Ascending aorta (tissue), 2 donors: ENCODE data around the gene SIGLECL1. TPM values are rescaled to one million over a fixed set of nuclear protein-coding genes. Genes with fewer than 3 reads are reported as not detected.

Experiments used
- DNase-seq, 2 donors: peaks; one replicate each; pipeline ENCODE4 v3.0.0-alpha.2; 2019; ENCODE audit warnings: low spot score in 2 of 2
- H3K27ac ChIP-seq, 2 donors: fragments of 200-600 bp; sonication (generic); one replicate each; pipeline ENCODE4 v1.5.1; 2016 to 2017; ENCODE audit warnings: mild to moderate bottlenecking in 1 of 2
- H3K27me3 ChIP-seq: fragments of 200-600 bp; sonication (generic); one replicate; pipeline ENCODE4 v1.5.1; 2017
- H3K36me3 ChIP-seq, 2 donors: fragments of 200-600 bp; sonication (generic); one replicate each; pipeline ENCODE4 v1.5.1; 2016
- H3K4me1 ChIP-seq, 2 donors: fragments of 200-600 bp; sonication (generic); one replicate each; pipeline ENCODE4 v1.5.1; 2016 to 2017; ENCODE audit warnings: mild to moderate bottlenecking in 1 of 2
- H3K4me3 ChIP-seq, 2 donors: fragments of 200-600 bp; sonication (generic); one replicate each; pipeline ENCODE4 v1.5.1; 2016 to 2017; ENCODE audit warnings: mild to moderate bottlenecking in 1 of 2
- H3K9me3 ChIP-seq, 2 donors: fragments of 200-600 bp; sonication (generic); one replicate each; pipeline ENCODE4 v1.5.1; 2016
- CTCF ChIP-seq, 3 experiments: fragments of 200-600 bp in 2 of 3; fragments of 450-650 bp in 1 of 3; sonication (generic) in 2 of 3; IDR thresholded peaks; one replicate each; pipeline ENCODE4 v1.5.1; 2016 to 2019; ENCODE audit warnings: antibody characterized with exemption in 3 of 3, mild to moderate bottlenecking in 1 of 3, moderate library complexity in 1 of 3
- intact Hi-C: fragments of 100-400 bp; cut with DNase I; formaldehyde crosslinking; loops from one replicate; pipeline ENCODE4 v1.15.1; 2023
- total RNA-seq: library from RNA; depleted of rRNA; stranded (reverse); fragments of >200 nt; gene quantifications from one replicate; pipeline ENCODE4 v1.1.0, GENCODE V29; 2016

Gene SIGLECL1
- total RNA-seq, 1 donor from 2014 or later = not detected

GRCh38 chr19:51301266-51301665 is 50.4 kb downstream of the SIGLECL1 start:
- peak in 1 of 2 donors; percentile 8 for DNase-seq
- no peak overlapping the region for H3K4me3 ChIP-seq
- H3K27ac ChIP-seq = no peak overlapping the region
- intact Hi-C loops = no loop called here
- no peaks in the 10 kb centered on the region for H3K27me3 ChIP-seq
- H3K4me1 ChIP-seq = no peaks in the 10 kb centered on the region
- H3K36me3 ChIP-seq = no peaks in the 10 kb centered on the region
- no peak for TF ChIP-seq CTCF (IDR thresholded peaks at IDR 0.05)
- H3K9me3 ChIP-seq = peaks cover 0 to 11% of the 10 kb centered on the region in 2 donors

- Histone ChIP-seq H3K27me3 (no peaks in the 10 kb centered on the region), H3K36me3 (no peaks in the 10 kb centered on the region), H3K9me3 (peaks cover 0 to 11% of the 10 kb centered on the region in 2 donors), H3K4me3 (no peak overlapping the region), H3K4me1 (no peaks in the 10 kb centered on the region), H3K27ac (no peak overlapping the region)
- intact Hi-C loops = no loop called here
- peak in 1 of 2 donors; percentile 31 for DNase-seq
- no peak for TF ChIP-seq CTCF (IDR thresholded peaks at IDR 0.05)
Measured at GRCh38 chr19:51305479-51305878, 54.6 kb downstream of the SIGLECL1 start.

GRCh38 chr19:51311351-51312257 is 60.7 kb downstream of the SIGLECL1 start, which contains the start of gene IGLON5:
Gene IGLON5, plus strand, starts transcription at chr19:51311644. Its CDS starts 204 bp downstream, at chr19:51311848.
- intact Hi-C loops = no loop called here
- no peak for TF ChIP-seq CTCF (IDR thresholded peaks at IDR 0.05)
- Histone ChIP-seq H3K27ac (no peak within 1 kb of the TSS), H3K27me3 (no peaks in the 10 kb centered on the region), H3K4me1 (no peaks in the 10 kb centered on the region), H3K4me3 (no peak within 1 kb of the TSS), H3K9me3 (no peaks in the 10 kb centered on the region), H3K36me3 (no peaks in the 10 kb centered on the region)
- no peak for DNase-seq

- Histone ChIP-seq H3K27me3 (no peaks in the 10 kb centered on the region), H3K4me3 (no peak overlapping the region), H3K27ac (no peak overlapping the region), H3K9me3 (no peaks in the 10 kb centered on the region), H3K4me1 (no peaks in the 10 kb centered on the region), H3K36me3 (no peaks in the 10 kb centered on the region)
- intact Hi-C loops = no loop called here
- DNase-seq = no peak
- no peak for TF ChIP-seq CTCF (IDR thresholded peaks at IDR 0.05)
Measured at GRCh38 chr19:51316688-51317087, 65.8 kb downstream of the SIGLECL1 start.

GRCh38 chr19:51317376-51317775 is 66.5 kb downstream of the SIGLECL1 start:
- Histone ChIP-seq H3K4me1 (no peaks in the 10 kb centered on the region), H3K4me3 (no peak overlapping the region), H3K36me3 (no peaks in the 10 kb centered on the region), H3K27me3 (no peaks in the 10 kb centered on the region), H3K27ac (no peak overlapping the region), H3K9me3 (no peaks in the 10 kb centered on the region)
- TF ChIP-seq CTCF (IDR thresholded peaks at IDR 0.05) = no peak
- intact Hi-C loops = no loop called here
- DNase-seq = no peak
